GM19395 (cell line): Measurements from ENCODE around the gene BHLHE23.

Source experiments
- ATAC-seq: cut with Tn5 transposase; IDR thresholded peaks from one replicate; pipeline ENCODE4 v1.9.1; 2021; ENCODE audit warnings: mild to moderate bottlenecking, moderate library complexity; ENCODE audit not compliant: unreplicated experiment

The BHLHE23 gene

GRCh38 chr20:62993856-62994494 is 12.8 kb downstream of the BHLHE23 start:
- ATAC-seq = no peak

DNA sequence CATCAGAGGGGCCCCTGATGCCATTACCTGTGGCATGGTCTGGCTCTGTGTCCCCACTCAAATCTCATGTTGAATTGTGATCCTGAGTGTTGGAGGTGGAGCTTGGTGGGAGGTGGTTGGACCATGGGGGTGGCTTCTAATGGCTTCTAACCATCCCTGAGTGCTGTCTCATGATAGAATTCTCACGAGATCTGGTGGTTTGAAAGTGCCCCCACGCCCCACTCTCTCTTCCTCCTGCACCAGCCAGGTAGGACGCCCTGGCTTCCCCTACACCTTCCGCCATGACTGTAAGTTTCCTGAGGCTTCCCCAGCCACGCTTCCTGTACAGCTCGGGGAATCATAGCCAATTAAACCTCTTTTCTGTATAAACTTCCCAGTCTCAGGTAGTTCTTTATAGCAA is 14.9 kb downstream of the BHLHE23 start:
- no peak for ATAC-seq

DNA sequence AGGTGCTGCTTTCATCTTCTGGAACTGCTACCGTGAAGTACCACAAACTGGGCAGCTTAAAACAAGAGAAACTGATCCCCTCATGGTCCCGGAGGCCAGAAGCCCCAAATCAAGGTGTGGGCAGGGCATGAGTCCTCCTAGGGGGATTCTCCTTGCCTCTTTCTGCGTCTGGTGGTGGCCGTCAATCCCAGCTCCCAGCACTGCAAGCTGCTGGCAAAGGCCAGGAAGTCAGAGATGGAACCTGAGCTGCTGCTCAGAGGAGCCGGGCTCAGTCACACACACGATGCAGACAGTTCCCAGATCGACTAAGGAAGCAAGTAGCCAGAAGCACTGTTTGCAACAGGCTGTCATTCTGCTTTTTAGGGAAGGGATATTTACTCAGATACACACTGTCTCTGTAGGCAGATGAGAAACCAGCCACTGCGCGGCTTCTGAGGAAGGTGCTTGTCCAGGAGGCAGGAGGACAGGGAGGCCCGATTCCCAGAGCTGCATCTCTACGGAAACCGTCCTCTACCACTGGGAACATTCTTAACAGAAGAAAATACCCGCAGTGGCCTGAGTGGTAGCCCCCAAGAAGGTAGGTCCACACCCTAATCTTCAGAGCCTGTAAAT is 15.5 kb downstream of the BHLHE23 start:
- ATAC-seq = no peak

GRCh38 chr20:62990306-62990825 is 16.4 kb downstream of the BHLHE23 start:
- no peak for ATAC-seq

DNA sequence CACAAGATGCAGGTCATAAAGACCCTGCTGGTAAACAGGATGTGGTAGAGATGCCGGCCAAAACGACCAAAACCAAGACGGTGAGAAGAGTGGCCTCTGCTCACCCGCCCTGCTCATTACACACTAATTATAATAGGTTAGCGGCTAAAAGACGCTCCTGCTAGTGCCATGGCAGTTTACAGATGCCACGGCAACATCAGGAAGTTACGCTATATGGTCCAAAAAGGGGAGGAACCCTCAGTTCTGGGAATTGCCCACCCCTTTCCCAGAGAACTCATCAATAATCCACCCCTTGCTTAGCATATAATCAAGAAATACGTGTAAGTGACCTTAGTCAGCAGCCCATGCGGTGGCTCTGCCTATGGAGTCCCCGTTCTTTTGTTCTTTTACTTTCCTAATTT is 17.6 kb downstream of the BHLHE23 start:
- no peak for ATAC-seq

- no peak for ATAC-seq
Measured at GRCh38 chr20:62987114-62987513, 19.6 kb downstream of the BHLHE23 start.

GRCh38 chr20:62986257-62986800 is 20.4 kb downstream of the BHLHE23 start:
- no peak for ATAC-seq

- ATAC-seq = no peak
Measured at GRCh38 chr20:62985444-62985778, 21.4 kb downstream of the BHLHE23 start.

DNA sequence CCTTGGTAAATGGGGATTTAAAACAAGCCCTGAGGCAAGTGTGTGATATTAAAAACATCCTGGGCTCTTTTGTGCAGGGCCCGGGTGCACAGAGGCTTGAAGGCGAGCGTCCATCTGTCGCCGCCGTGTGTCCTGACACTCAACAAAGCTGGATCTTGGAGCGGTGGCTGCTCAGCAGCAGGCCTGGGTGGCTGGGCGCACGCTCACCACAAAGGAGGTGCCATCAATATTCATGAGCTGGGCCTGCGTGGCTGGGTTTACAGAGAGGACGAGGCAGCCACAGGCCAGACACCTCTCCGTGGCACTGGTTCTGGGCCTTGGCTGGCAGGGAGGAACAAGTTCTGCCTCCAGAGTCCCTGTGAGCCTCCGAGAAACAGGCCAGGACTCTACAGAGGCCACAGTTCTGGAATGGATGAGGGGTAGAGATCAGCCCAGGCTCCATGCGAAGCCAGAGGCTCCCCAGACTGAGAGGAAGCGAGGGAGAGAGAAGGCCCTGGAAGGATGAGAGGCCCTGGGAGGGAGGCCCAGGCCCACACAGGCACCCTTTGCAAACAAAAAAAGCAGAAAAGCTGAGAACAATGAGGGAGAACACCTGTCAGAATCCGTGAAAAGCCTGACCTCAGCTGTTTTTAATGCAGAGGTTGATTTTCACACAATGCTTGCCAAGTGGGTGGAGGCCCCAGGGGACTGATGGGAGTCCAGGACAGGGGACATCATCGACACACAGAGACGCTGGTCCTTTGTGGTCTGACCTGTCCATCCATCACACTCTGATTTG is 21.9 kb downstream of the BHLHE23 start:
- ATAC-seq = no peak

DNA sequence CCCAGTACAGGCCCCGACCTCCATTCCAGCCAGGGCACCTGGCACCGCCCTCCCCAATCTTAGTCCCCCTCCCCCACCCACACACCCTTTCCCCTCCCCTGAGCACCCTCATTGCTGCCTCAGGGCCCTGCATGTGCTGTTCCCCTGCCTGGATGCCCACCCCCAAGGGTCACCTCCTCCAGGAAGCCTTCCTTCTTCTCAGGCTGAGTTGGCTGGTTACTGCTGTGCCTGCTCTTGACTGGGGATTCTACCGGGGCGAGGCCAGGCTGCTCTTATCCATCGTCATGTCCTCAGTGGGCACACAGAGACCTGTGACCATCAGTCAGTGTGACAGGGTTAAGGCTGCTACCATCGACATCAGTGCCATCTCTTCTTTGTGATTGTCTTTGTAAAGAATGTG is 23.6 kb downstream of the BHLHE23 start:
- ATAC-seq = no peak

- no peak for ATAC-seq
Measured at GRCh38 chr20:62982124-62983075, 24.4 kb downstream of the BHLHE23 start.

GRCh38 chr20:62980970-62981369 is 25.8 kb downstream of the BHLHE23 start:
- no peak for ATAC-seq

DNA sequence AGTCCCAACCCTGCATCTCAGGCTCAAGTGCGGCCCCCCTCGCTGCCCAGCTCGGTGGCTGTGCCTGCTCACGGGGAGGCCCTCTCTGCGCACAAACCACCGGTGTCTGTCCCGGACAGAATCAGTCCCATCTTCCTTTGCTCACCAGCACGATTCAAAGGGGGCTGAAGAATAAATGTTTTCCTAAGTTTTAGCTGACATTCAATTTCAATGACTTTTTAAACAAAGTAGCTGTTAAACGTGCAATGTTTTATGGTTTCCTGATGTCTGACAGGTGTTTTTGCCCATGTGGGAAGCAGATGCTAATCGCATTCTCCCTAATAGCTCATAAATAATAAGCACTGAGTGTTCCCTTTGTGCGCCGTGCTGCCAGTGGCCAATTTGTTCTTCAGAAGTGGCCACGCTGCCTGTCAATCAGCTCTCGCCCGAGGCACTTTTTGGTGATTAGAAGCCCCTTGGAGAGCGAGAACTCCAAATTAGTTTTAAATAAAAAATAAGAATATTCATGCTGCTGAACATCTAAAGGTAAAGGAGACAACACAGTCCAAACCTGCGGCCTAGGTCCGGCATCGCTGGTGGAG is 26.3 kb downstream of the BHLHE23 start:
- no peak for ATAC-seq

DNA sequence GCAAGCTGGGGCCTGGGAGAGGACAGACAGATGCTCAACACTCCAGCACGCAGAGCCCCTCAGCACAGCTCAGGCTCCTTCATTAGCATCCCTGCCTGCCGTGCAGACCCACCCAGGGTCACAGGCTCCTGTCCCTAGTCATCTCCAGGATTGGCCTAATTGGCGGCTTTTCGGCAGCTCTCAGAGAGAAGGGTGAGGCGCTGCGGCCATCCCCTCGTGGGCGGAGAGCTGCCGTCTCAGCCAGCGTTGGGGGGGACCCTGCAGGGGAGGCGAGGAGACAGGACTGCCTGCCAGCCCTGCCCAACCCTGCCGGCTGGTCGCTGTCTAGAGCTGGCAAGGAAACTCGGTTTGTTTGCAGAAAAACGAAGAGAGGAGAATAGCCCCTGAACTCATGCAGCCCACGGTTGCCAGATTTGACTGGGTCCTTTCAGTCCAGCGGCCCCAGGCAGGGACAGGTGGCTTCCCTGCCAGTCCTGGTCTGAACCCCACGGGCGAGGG is 26.8 kb downstream of the BHLHE23 start:
- ATAC-seq = no peak

- no peak for ATAC-seq
Measured at GRCh38 chr20:62979310-62979709, 27.5 kb downstream of the BHLHE23 start.

DNA sequence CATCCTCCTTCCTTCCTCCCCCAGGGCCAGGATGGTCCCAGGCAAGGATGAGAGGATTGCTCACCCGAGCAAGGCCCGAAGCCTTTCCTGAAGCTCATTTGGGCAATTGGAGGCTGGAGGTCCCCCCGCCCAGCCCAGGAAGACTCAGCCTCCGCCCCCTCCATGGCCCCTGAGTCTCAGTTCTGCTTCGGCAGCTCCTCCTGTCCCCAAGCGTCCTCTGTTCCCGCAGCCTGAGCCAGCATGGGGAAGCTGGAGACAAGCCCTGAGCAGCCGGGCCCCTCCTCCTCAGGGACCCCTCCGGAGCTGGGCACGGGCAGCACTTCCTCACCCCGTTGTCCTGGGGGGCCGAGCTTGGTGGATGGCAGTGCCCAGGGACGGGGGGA is 28.2 kb downstream of the BHLHE23 start:
- ATAC-seq = no peak

- peak; percentile 62 for ATAC-seq
Measured at GRCh38 chr20:62977613-62978560, 28.9 kb downstream of the BHLHE23 start.

GRCh38 chr20:62976886-62977285 is 29.9 kb downstream of the BHLHE23 start:
- ATAC-seq = no peak
